Gastrocnemius medialis (tissue), 4 donors: ENCODE measurements around the gene SCRN3. TPM values are rescaled to one million over a fixed set of nuclear protein-coding genes. Genes with fewer than 3 reads are reported as not detected.
A peak's percentile ranks its signal among the peaks of the same experiment; 100 is the strongest.

ENCODE experiments used
- ATAC-seq, 2 donors: fragments of 150-250 bp; one replicate each; pipeline ENCODE4 v1.9.1; 2016
- DNase-seq, 2 donors: peaks; one replicate each; pipeline ENCODE4 v3.0.0-alpha.2; 2019
- H3K27ac ChIP-seq, 4 donors: fragments of 200-600 bp; sonication (generic); 1 replicate in 1 of 4; 2 replicates in 3 of 4; pipeline ENCODE4 v1.5.1; 2016 to 2018; ENCODE audit warnings: mild to moderate bottlenecking in 2 of 4, moderate library complexity in 1 of 4
- H3K27me3 ChIP-seq, 3 donors: fragments of 200-600 bp; sonication (generic) in 2 of 3; 1 replicate in 1 of 3; 2 replicates in 2 of 3; pipeline versions ENCODE4 v1.5.1 to v1.6.0; 2016 to 2019; ENCODE audit warnings: mild to moderate bottlenecking in 1 of 3, moderate library complexity in 1 of 3
- H3K36me3 ChIP-seq, 2 donors: fragments of 200-600 bp; sonication (generic) in 1 of 2; one replicate each; pipeline ENCODE4 v1.5.1; 2017 to 2018
- H3K4me1 ChIP-seq, 2 donors: fragments of 200-600 bp; sonication (generic) in 1 of 2; one replicate each; pipeline ENCODE4 v1.5.1; 2016 to 2017; ENCODE audit warnings: mild to moderate bottlenecking in 2 of 2
- H3K4me3 ChIP-seq, 4 donors: fragments of 200-600 bp; sonication (generic) in 3 of 4; 1 replicate in 1 of 4; 2 replicates in 3 of 4; pipeline ENCODE4 v1.5.1; 2016 to 2019; ENCODE audit warnings: mild to moderate bottlenecking in 2 of 4
- H3K9me3 ChIP-seq, 3 donors: fragments of 200-600 bp; sonication (generic) in 2 of 3; 1 replicate in 1 of 3; 2 replicates in 2 of 3; pipeline ENCODE4 v1.5.1; 2016 to 2019
- CTCF ChIP-seq, 5 experiments: fragments of 450-650 bp in 3 of 5; fragments of 200-600 bp in 2 of 5; sonication (generic) in 2 of 5; IDR thresholded peaks in 4 of 5; conservative IDR thresholded peaks in 1 of 5; 1 replicate in 4 of 5; 2 replicates in 1 of 5; pipeline ENCODE4 v1.5.1; 2016 to 2019; ENCODE audit warnings: antibody characterized with exemption in 5 of 5, mild to moderate bottlenecking in 3 of 5, moderate library complexity in 3 of 5
- POLR2A ChIP-seq, 2 donors: fragments of 450-650 bp; IDR thresholded peaks; one replicate each; pipeline ENCODE4 v1.6.1; 2017; ENCODE audit warnings: antibody characterized with exemption in 2 of 2, mild to moderate bottlenecking in 2 of 2, moderate library complexity in 2 of 2
- in situ Hi-C, 4 donors: fragments of 200-750 bp; cut with MboI; loops; one replicate each; pipeline versions ENCODE4 v1.15.0 to v1.8.0; 2017; ENCODE audit warnings: low sequenced_read_pairs in 4 of 4
- intact Hi-C: fragments of 100-400 bp; cut with DNase I; formaldehyde crosslinking; loops from one replicate; pipeline ENCODE4 v1.15.1; 2023; ENCODE audit warnings: low total_unique reads
- total RNA-seq, 4 donors: library from RNA; depleted of rRNA; stranded (reverse); fragments of >200 nt; gene quantifications; one replicate each; pipeline versions ENCODE4 v1.1.0 to v1.2.3, GENCODE V29; 2016

Gene SCRN3
- total RNA-seq, 4 donors from 2014 or later, result 13.9 to 24.2 (median 20.7) TPM

- H3K9me3 ChIP-seq, result no peaks in the 10 kb centered on the region
- no peak overlapping the region for H3K27ac ChIP-seq
- peaks cover 0 to 2% of the 10 kb centered on the region in 2 donors for H3K36me3 ChIP-seq
- no peak for ATAC-seq
- TF ChIP-seq CTCF (IDR thresholded peaks at IDR 0.05 in 4 of 5, conservative IDR thresholded peaks at IDR 0.05 in 1 of 5) (no peak), POLR2A (IDR thresholded peaks at IDR 0.05) (no peak)
- DNase-seq, result no peak
- in situ Hi-C loops, result no loop called here
- intact Hi-C loops, result loop anchor here (1.0 kb wide), 1 partner anchor 91 kb away; no protein-coding TSS in a partner anchor
- peaks cover 17 to 36% of the 10 kb centered on the region in 2 donors for H3K4me1 ChIP-seq
- H3K27me3 ChIP-seq, result no peaks in the 10 kb centered on the region
- H3K4me3 ChIP-seq, result no peak overlapping the region
These were observed 2.8 kb upstream of the SCRN3 start for GRCh38 chr2:174392706-174393105.

GRCh38 chr2:174395969-174396630 is 570 bp downstream of the SCRN3 start:
- TF ChIP-seq CTCF (IDR thresholded peaks at IDR 0.05 in 4 of 5, conservative IDR thresholded peaks at IDR 0.05 in 1 of 5) (no peak), POLR2A (IDR thresholded peaks at IDR 0.05) (no peak)
- Histone ChIP-seq H3K27ac (peak overlapping the region; percentile 80 to 91 (median 87)), H3K36me3 (peaks cover 0 to 3% of the 10 kb centered on the region in 2 donors), H3K27me3 (no peaks in the 10 kb centered on the region), H3K9me3 (no peaks in the 10 kb centered on the region), H3K4me3 (peak overlapping the region; percentile 86 to 89 (median 88)), H3K4me1 (peaks cover 17 to 36% of the 10 kb centered on the region in 2 donors)
- DNase-seq, result no peak
- intact Hi-C loops, result loop anchor here (5.0 kb wide), 1 partner anchor 149 kb away; the partner anchor contains the start of gene OLA1
- ATAC-seq, result peak; percentile 10 to 53
- in situ Hi-C loops, result no loop called here

GRCh38 chr2:174397773-174398172 is 2.2 kb downstream of the SCRN3 start:
- Histone ChIP-seq H3K4me3 (no peak overlapping the region), H3K27ac (no peak overlapping the region), H3K27me3 (no peaks in the 10 kb centered on the region), H3K4me1 (peaks cover 17 to 33% of the 10 kb centered on the region in 2 donors), H3K9me3 (no peaks in the 10 kb centered on the region), H3K36me3 (peaks cover 0 to 20% of the 10 kb centered on the region in 2 donors)
- no peak for TF ChIP-seq POLR2A (IDR thresholded peaks at IDR 0.05)
- in situ Hi-C loops (no loop called here), intact Hi-C loops (loop anchor here (5.0 kb wide), 1 partner anchor 150 kb away; the partner anchor contains the start of gene OLA1)
- ATAC-seq (no peak), DNase-seq (no peak)

GRCh38 chr2:174399171-174399570 is 3.6 kb downstream of the SCRN3 start:
- Histone ChIP-seq H3K4me1 (peaks cover 8 to 19% of the 10 kb centered on the region in 2 donors), H3K4me3 (no peak overlapping the region), H3K36me3 (peaks cover 0 to 34% of the 10 kb centered on the region in 2 donors), H3K27me3 (no peaks in the 10 kb centered on the region), H3K9me3 (no peaks in the 10 kb centered on the region), H3K27ac (no peak overlapping the region)
- intact Hi-C loops, result loop anchor here (5.0 kb wide), 1 partner anchor 152 kb away; the partner anchor contains the start of gene OLA1
- DNase-seq (no peak), ATAC-seq (no peak)
- in situ Hi-C loops, result no loop called here
- TF ChIP-seq POLR2A (IDR thresholded peaks at IDR 0.05) (no peak), CTCF (IDR thresholded peaks at IDR 0.05 in 4 of 5, conservative IDR thresholded peaks at IDR 0.05 in 1 of 5) (no peak)

GRCh38 chr2:174400853-174401252 is 5.3 kb downstream of the SCRN3 start:
- Histone ChIP-seq H3K27ac (no peak overlapping the region), H3K27me3 (no peaks in the 10 kb centered on the region), H3K9me3 (no peaks in the 10 kb centered on the region), H3K36me3 (peaks cover 0 to 35% of the 10 kb centered on the region in 2 donors), H3K4me3 (no peak overlapping the region), H3K4me1 (peaks cover 0 to 13% of the 10 kb centered on the region in 2 donors)
- DNase-seq, result no peak
- TF ChIP-seq POLR2A (IDR thresholded peaks at IDR 0.05), result no peak
- no peak for TF ChIP-seq CTCF (IDR thresholded peaks at IDR 0.05 in 4 of 5, conservative IDR thresholded peaks at IDR 0.05 in 1 of 5)
- in situ Hi-C loops, result no loop called here
- no peak for ATAC-seq
- intact Hi-C loops, result no loop called here
